ENCODE results near the gene CIAPIN1.

The CIAPIN1 gene

GRCh38 chr16:57447186-57447962 is at the start of gene CIAPIN1, which contains the start of gene COQ9:
CIAPIN1 (minus strand) TSS chr16:57447385; CDS start chr16:57440928, 6,457 bp downstream.
COQ9 (plus strand) TSS chr16:57447479; CDS start chr16:57447506, 27 bp downstream.
- Histone ChIP-seq H3K9ac (ENCODE audit: low read depth, low read length) (peak within 1 kb of the TSS; percentile 90), H3K36me3 (ENCODE audit: insufficient read depth, low read length) (peaks cover 16% of the 10 kb centered on the region), H4K20me1 (ENCODE audit: insufficient read depth, low read length) (no peaks in the 10 kb centered on the region; the same call in 1 of the 2 replicates), H3K4me1 (ENCODE audit: insufficient read depth, low read length) (peaks cover 28% of the 10 kb centered on the region), H2AFZ (ENCODE audit: low read depth, low read length) (peak within 1 kb of the TSS; percentile 89), H3K4me3 (ENCODE audit: low read depth in 1 of 2, low read length in 2 of 2) (peak within 1 kb of the TSS; percentile 83 to 85), H3K27ac (ENCODE audit: low read length) (peak within 1 kb of the TSS; percentile 82), H3K79me2 (ENCODE audit: insufficient read depth, low read length) (peaks cover 61% of the 10 kb centered on the region), H3K4me2 (ENCODE audit: insufficient read depth, low read length) (peak within 1 kb of the TSS; percentile 91), H3K27me3 (ENCODE audit: insufficient read depth, low read length, poor library complexity) (no peaks in the 10 kb centered on the region), H3K9me3 (ENCODE audit: insufficient read depth, low read length, severe bottlenecking) (no peaks in the 10 kb centered on the region)
- DNase-seq (peak; percentile 94), ATAC-seq (ENCODE audit: insufficient read depth, low read depth) (peak; percentile 99)
- TF ChIP-seq EZH2 (IDR thresholded peaks at IDR 0.05; ENCODE audit: borderline replicate concordance, low read depth, low read length, severe bottlenecking) (no peak), CTCF (IDR thresholded peaks at IDR 0.05; ENCODE audit: borderline replicate concordance, extremely low read depth, low read length, poor library complexity, severe bottlenecking) (no peak)

DNA sequence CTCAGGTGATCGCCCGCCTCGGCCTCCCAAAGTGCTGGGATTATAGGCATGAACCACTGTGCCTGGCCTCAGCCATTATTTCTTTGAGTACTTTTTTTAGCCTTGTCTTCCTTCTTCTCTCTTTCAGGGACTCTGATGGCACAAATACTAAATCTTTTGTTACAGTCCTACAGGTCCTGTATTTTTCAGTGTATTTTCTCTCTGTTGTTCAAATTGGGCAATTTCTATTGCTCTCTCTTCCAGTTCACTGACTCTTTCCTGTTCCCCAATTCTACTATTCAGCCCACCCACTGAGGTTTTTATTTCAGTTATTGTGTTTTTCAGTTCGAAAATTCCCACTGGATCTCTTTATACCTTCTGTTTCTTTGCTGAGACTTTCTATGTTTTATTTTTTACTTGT is 46.6 kb upstream of the CIAPIN1 start:
- Histone ChIP-seq H3K27ac (ENCODE audit: low read length) (no peak overlapping the region), H3K36me3 (ENCODE audit: insufficient read depth, low read length) (no peaks in the 10 kb centered on the region), H3K9me3 (ENCODE audit: insufficient read depth, low read length, severe bottlenecking) (no peaks in the 10 kb centered on the region)

DNA sequence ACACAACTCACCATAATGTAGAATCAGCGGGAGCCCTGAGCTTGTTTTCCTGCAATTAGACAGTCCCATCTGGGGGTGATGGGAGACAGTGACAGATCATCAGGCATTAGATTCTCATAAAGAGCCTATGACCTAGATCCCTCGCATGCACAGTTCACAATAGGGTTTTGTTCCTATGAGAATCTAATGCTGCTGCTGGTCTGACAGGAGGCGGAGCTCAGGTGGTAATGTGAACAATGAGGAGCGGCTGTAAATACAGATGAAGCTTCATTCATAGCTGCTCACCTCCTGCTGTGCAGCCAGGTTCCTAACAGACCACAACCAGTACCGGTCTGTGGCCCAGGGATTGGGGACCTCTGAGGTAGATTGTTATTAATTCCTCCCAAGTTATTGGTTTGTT is 42.0 kb upstream of the CIAPIN1 start:
- ATAC-seq (ENCODE audit: insufficient read depth, low read depth): no peak
- Histone ChIP-seq H2AFZ (ENCODE audit: low read depth, low read length) (no peak overlapping the region), H3K4me3 (ENCODE audit: low read depth in 1 of 2, low read length in 2 of 2) (no peak overlapping the region), H3K4me2 (ENCODE audit: insufficient read depth, low read length) (no peak overlapping the region), H3K27me3 (ENCODE audit: insufficient read depth, low read length, poor library complexity) (peaks cover 7% of the 10 kb centered on the region), H3K36me3 (ENCODE audit: insufficient read depth, low read length) (no peaks in the 10 kb centered on the region), H3K27ac (ENCODE audit: low read length) (no peak overlapping the region), H4K20me1 (ENCODE audit: insufficient read depth, low read length) (peaks cover 13% of the 10 kb centered on the region; the same call in 1 of the 2 replicates), H3K4me1 (ENCODE audit: insufficient read depth, low read length) (peaks cover 17% of the 10 kb centered on the region), H3K79me2 (ENCODE audit: insufficient read depth, low read length) (no peaks in the 10 kb centered on the region), H3K9ac (ENCODE audit: low read depth, low read length) (no peak overlapping the region), H3K9me3 (ENCODE audit: insufficient read depth, low read length, severe bottlenecking) (no peaks in the 10 kb centered on the region)
- DNase-seq: no peak
- no peak for TF ChIP-seq EZH2 (IDR thresholded peaks at IDR 0.05; ENCODE audit: borderline replicate concordance, low read depth, low read length, severe bottlenecking)
- TF ChIP-seq CTCF (IDR thresholded peaks at IDR 0.05; ENCODE audit: borderline replicate concordance, extremely low read depth, low read length, poor library complexity, severe bottlenecking): no peak

More for the DNA sequence above, 46.6 kb upstream of the CIAPIN1 start:
- no peaks in the 10 kb centered on the region for H3K4me1 ChIP-seq (ENCODE audit: insufficient read depth, low read length)
- H3K9ac ChIP-seq (ENCODE audit: low read depth, low read length): no peak overlapping the region
- H3K27me3 ChIP-seq (ENCODE audit: insufficient read depth, low read length, poor library complexity): peaks cover 7% of the 10 kb centered on the region
- TF ChIP-seq CTCF (IDR thresholded peaks at IDR 0.05; ENCODE audit: borderline replicate concordance, extremely low read depth, low read length, poor library complexity, severe bottlenecking) (no peak), EZH2 (IDR thresholded peaks at IDR 0.05; ENCODE audit: borderline replicate concordance, low read depth, low read length, severe bottlenecking) (no peak)
- H3K4me3 ChIP-seq (ENCODE audit: low read depth in 1 of 2, low read length in 2 of 2): no peak overlapping the region
- no peak for ATAC-seq (ENCODE audit: insufficient read depth, low read depth)
- no peak overlapping the region for H2AFZ ChIP-seq (ENCODE audit: low read depth, low read length)
- H3K79me2 ChIP-seq (ENCODE audit: insufficient read depth, low read length): no peaks in the 10 kb centered on the region
- H4K20me1 ChIP-seq (ENCODE audit: insufficient read depth, low read length): no peaks in the 10 kb centered on the region
- DNase-seq: no peak
- no peak overlapping the region for H3K4me2 ChIP-seq (ENCODE audit: insufficient read depth, low read length)
